ENCODE data around the gene IPCEF1.

Gene IPCEF1

GRCh38 chr6:154261688-154262397 is 94.8 kb downstream of the IPCEF1 start:
- no peak overlapping the region for H3K9ac ChIP-seq (ENCODE audit: low read depth, low read length, poor library complexity, severe bottlenecking)
- H3K9me3 ChIP-seq (ENCODE audit: insufficient read depth, low read depth, low read length): no peaks in the 10 kb centered on the region
- H3K36me3 ChIP-seq (ENCODE audit: insufficient read depth, low read length): no peaks in the 10 kb centered on the region
- no peaks in the 10 kb centered on the region for H3K27me3 ChIP-seq (ENCODE audit: insufficient read depth, low read length, poor library complexity, severe bottlenecking)
- no peaks in the 10 kb centered on the region for H3K9me2 ChIP-seq (replicated peaks; ENCODE audit: low read depth, low read length)
- peaks cover 21% of the 10 kb centered on the region for H3K4me1 ChIP-seq (ENCODE audit: insufficient read depth, low read length, poor library complexity, severe bottlenecking)
- no peak overlapping the region for H3K4me2 ChIP-seq (ENCODE audit: low read depth, low read length, poor library complexity, severe bottlenecking)
- H3K79me2 ChIP-seq (ENCODE audit: insufficient read depth, low read length): no peaks in the 10 kb centered on the region
- H2AFZ ChIP-seq (ENCODE audit: low read length): no peak overlapping the region
- TF ChIP-seq EZH2phosphoT487 (IDR thresholded peaks at IDR 0.05; ENCODE audit: borderline replicate concordance) (no peak), CTCF (conservative IDR thresholded peaks at IDR 0.05; ENCODE audit: low read length) (no peak)
- no peak overlapping the region for H3K4me3 ChIP-seq (ENCODE audit: low read length, poor library complexity, severe bottlenecking)
- H3F3A ChIP-seq (ENCODE audit: low read depth): no peaks in the 10 kb centered on the region
- no peaks in the 10 kb centered on the region for H4K20me1 ChIP-seq (ENCODE audit: insufficient read depth, low read length, poor library complexity, severe bottlenecking)

- no peak overlapping the region for H3K9ac ChIP-seq (ENCODE audit: low read depth, low read length, poor library complexity, severe bottlenecking)
- H3K4me3 ChIP-seq (ENCODE audit: low read length, poor library complexity, severe bottlenecking): no peak overlapping the region
- H3K27me3 ChIP-seq (ENCODE audit: insufficient read depth, low read length, poor library complexity, severe bottlenecking): no peaks in the 10 kb centered on the region
- H3K4me1 ChIP-seq (ENCODE audit: insufficient read depth, low read length, poor library complexity, severe bottlenecking): peaks cover 18% of the 10 kb centered on the region
- no peak overlapping the region for H3K4me2 ChIP-seq (ENCODE audit: low read depth, low read length, poor library complexity, severe bottlenecking)
- H4K20me1 ChIP-seq (ENCODE audit: insufficient read depth, low read length, poor library complexity, severe bottlenecking): no peaks in the 10 kb centered on the region
- H2AFZ ChIP-seq (ENCODE audit: low read length): no peak overlapping the region; the same call in 1 of the 2 replicates
- no peaks in the 10 kb centered on the region for H3F3A ChIP-seq (ENCODE audit: low read depth)
- no peaks in the 10 kb centered on the region for H3K9me2 ChIP-seq (replicated peaks; ENCODE audit: low read depth, low read length)
- H3K9me3 ChIP-seq (ENCODE audit: insufficient read depth, low read depth, low read length): peaks cover 6% of the 10 kb centered on the region; the same call in 1 of the 2 replicates
- TF ChIP-seq EZH2phosphoT487 (IDR thresholded peaks at IDR 0.05; ENCODE audit: borderline replicate concordance) (no peak), CTCF (conservative IDR thresholded peaks at IDR 0.05; ENCODE audit: low read length) (no peak)
- no peaks in the 10 kb centered on the region for H3K79me2 ChIP-seq (ENCODE audit: insufficient read depth, low read length)
- H3K36me3 ChIP-seq (ENCODE audit: insufficient read depth, low read length): no peaks in the 10 kb centered on the region
These were observed 98.4 kb downstream of the IPCEF1 start for GRCh38 chr6:154258064-154258757.

GRCh38 chr6:154257067-154257466 is 99.5 kb downstream of the IPCEF1 start:
- H3K9me2 ChIP-seq (replicated peaks; ENCODE audit: low read depth, low read length): no peaks in the 10 kb centered on the region
- peaks cover 6% of the 10 kb centered on the region; the same call in 1 of the 2 replicates for H3K9me3 ChIP-seq (ENCODE audit: insufficient read depth, low read depth, low read length)
- no peaks in the 10 kb centered on the region for H3K79me2 ChIP-seq (ENCODE audit: insufficient read depth, low read length)
- H4K20me1 ChIP-seq (ENCODE audit: insufficient read depth, low read length, poor library complexity, severe bottlenecking): no peaks in the 10 kb centered on the region
- H3K4me3 ChIP-seq (ENCODE audit: low read length, poor library complexity, severe bottlenecking): no peak overlapping the region
- H3K9ac ChIP-seq (ENCODE audit: low read depth, low read length, poor library complexity, severe bottlenecking): no peak overlapping the region
- no peak for TF ChIP-seq EZH2phosphoT487 (IDR thresholded peaks at IDR 0.05; ENCODE audit: borderline replicate concordance)
- H3K4me2 ChIP-seq (ENCODE audit: low read depth, low read length, poor library complexity, severe bottlenecking): no peak overlapping the region
- H3K36me3 ChIP-seq (ENCODE audit: insufficient read depth, low read length): no peaks in the 10 kb centered on the region
- no peak overlapping the region for H2AFZ ChIP-seq (ENCODE audit: low read length)
- no peaks in the 10 kb centered on the region for H3F3A ChIP-seq (ENCODE audit: low read depth)
- peaks cover 25% of the 10 kb centered on the region for H3K4me1 ChIP-seq (ENCODE audit: insufficient read depth, low read length, poor library complexity, severe bottlenecking)
- H3K27me3 ChIP-seq (ENCODE audit: insufficient read depth, low read length, poor library complexity, severe bottlenecking): no peaks in the 10 kb centered on the region
